Measurements from ENCODE around the gene CDH23.

The CDH23 gene

DNA sequence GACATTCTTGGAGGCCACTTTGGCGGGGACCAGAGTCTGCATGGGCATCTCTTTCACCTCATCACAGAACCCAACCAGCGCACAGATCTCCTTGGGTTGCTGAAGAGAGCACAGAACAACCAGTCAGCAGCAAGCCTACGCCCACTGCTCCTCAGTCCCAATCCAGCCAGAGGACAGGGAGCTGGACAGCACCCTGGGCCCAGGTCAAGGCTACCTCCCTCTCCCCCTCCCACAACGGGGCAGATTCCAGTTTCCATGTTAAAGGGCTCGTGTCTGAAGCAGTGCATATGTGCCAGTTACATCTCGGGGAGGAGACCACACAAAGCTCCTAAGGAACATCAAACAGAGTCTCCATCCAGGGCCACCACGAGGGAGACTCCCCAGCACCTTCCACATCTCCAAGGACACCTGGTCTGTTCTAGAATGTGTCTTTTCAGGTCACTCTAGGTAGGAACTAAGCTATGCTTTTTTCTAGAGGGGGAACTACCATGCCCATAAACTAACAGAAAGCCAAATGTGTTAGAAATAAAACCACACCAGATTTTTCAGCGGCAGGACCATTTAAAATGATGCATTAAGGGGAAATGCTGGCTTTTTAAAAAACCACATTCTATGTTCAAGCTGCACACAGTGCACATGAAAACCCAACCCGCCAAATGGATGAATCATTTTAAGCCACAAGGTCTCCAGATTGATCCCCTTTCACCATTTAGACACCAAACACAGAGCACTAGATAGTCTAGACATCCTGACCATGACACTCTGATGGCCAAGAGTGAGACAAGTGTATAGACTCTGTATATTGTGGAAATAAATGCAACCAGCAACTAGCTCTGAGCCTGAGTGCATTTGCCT, 425.4 kb downstream of the CDH23 start:
- peak overlapping the region; percentile 54 to 73 for H3K4me3 ChIP-seq (ENCODE audit: low read depth in 1 of 2, low read length in 1 of 2)
- H3K27ac ChIP-seq: peak overlapping the region; percentile 92
- H3K36me3 ChIP-seq: peaks cover 96% of the 10 kb centered on the region
- no peaks in the 10 kb centered on the region for H3K27me3 ChIP-seq
- TF ChIP-seq CTCF (IDR thresholded peaks at IDR 0.05): no peak
- no peaks in the 10 kb centered on the region for H3K9me3 ChIP-seq
- peaks cover 100% of the 10 kb centered on the region in 2 experiments for H3K4me1 ChIP-seq (ENCODE audit: control insufficient read depth in 1 of 2, insufficient read depth in 1 of 2, low read depth in 1 of 2, low read length in 1 of 2)

DNA sequence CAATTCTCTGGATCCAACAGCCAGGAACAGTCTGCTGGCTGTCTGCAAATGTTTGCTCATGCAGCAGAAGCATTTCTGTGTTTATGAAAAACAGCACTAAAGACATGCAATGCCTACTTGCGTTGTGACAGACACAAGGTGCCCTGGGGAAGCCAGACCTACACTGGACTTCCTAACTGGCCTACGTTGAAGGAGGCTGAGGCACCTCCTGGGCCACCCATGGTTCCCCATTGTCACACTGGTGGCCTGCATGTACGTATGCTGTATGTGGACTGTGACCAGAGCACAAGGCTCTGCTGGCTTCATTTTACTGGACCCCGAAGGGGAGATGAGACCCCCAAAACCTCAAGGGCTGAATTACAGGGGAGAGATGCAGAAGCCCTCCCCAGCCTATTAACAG, 426.6 kb downstream of the CDH23 start:
- H3K27me3 ChIP-seq: no peaks in the 10 kb centered on the region
- H3K4me3 ChIP-seq (ENCODE audit: low read depth in 1 of 2, low read length in 1 of 2): peak overlapping the region; percentile 54 to 73
- no peak for TF ChIP-seq CTCF (IDR thresholded peaks at IDR 0.05)
- H3K36me3 ChIP-seq: peaks cover 95% of the 10 kb centered on the region
- peak overlapping the region; percentile 92 for H3K27ac ChIP-seq
- H3K9me3 ChIP-seq: no peaks in the 10 kb centered on the region
- peaks cover 99 to 100% of the 10 kb centered on the region in 2 experiments for H3K4me1 ChIP-seq (ENCODE audit: control insufficient read depth in 1 of 2, insufficient read depth in 1 of 2, low read depth in 1 of 2, low read length in 1 of 2)

- TF ChIP-seq CTCF (IDR thresholded peaks at IDR 0.05): no peak
- peak overlapping the region; percentile 54 to 73 for H3K4me3 ChIP-seq (ENCODE audit: low read depth in 1 of 2, low read length in 1 of 2)
- H3K27ac ChIP-seq: peak overlapping the region; percentile 92
- H3K27me3 ChIP-seq: no peaks in the 10 kb centered on the region
- peaks cover 92% of the 10 kb centered on the region for H3K36me3 ChIP-seq
- H3K4me1 ChIP-seq (ENCODE audit: control insufficient read depth in 1 of 2, insufficient read depth in 1 of 2, low read depth in 1 of 2, low read length in 1 of 2): peaks cover 99 to 100% of the 10 kb centered on the region in 2 experiments
- H3K9me3 ChIP-seq: no peaks in the 10 kb centered on the region
Measured at GRCh38 chr10:71824333-71824732, 427.6 kb downstream of the CDH23 start.

DNA sequence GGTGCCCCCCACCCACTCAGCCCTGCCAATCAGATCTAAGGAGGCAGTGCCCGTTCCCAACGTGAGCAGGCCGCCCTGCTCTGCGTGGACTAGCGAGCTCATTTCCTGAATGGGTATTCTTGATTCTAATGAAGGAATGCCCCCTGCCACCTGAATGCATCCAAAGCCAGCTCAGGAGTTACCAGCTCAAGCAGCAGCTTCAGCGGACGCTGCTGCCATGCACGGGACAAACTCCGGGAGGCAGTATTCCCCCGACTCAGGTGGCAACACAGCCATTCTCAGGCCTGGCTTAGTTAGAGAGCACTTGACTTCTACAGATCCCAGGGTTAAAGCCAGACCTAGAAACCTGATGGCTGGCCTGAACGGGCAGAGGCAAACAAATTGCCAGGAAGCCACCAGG, 428.5 kb downstream of the CDH23 start:
- Histone ChIP-seq H3K36me3 (peaks cover 92% of the 10 kb centered on the region), H3K9me3 (no peaks in the 10 kb centered on the region), H3K27me3 (no peaks in the 10 kb centered on the region), H3K4me1 (ENCODE audit: control insufficient read depth in 1 of 2, insufficient read depth in 1 of 2, low read depth in 1 of 2, low read length in 1 of 2) (peaks cover 99 to 100% of the 10 kb centered on the region in 2 experiments), H3K4me3 (ENCODE audit: low read depth in 1 of 2, low read length in 1 of 2) (peak overlapping the region; percentile 47 to 73), H3K27ac (peak overlapping the region; percentile 92)
- no peak for TF ChIP-seq CTCF (IDR thresholded peaks at IDR 0.05)

- H3K27me3 ChIP-seq: no peaks in the 10 kb centered on the region
- no peak for TF ChIP-seq CTCF (IDR thresholded peaks at IDR 0.05)
- peaks cover 92% of the 10 kb centered on the region for H3K36me3 ChIP-seq
- peak overlapping the region; percentile 92 for H3K27ac ChIP-seq
- peaks cover 86 to 96% of the 10 kb centered on the region in 2 experiments for H3K4me1 ChIP-seq (ENCODE audit: control insufficient read depth in 1 of 2, insufficient read depth in 1 of 2, low read depth in 1 of 2, low read length in 1 of 2)
- peak overlapping the region; percentile 73 to 77 for H3K4me3 ChIP-seq (ENCODE audit: low read depth in 1 of 2, low read length in 1 of 2)
- H3K9me3 ChIP-seq: no peaks in the 10 kb centered on the region
Measured at GRCh38 chr10:71827852-71828251, 431.1 kb downstream of the CDH23 start.

Data from neutrophil (primary cell).